ENCODE measurements around the gene ZNF530.

Gene ZNF530

DNA sequence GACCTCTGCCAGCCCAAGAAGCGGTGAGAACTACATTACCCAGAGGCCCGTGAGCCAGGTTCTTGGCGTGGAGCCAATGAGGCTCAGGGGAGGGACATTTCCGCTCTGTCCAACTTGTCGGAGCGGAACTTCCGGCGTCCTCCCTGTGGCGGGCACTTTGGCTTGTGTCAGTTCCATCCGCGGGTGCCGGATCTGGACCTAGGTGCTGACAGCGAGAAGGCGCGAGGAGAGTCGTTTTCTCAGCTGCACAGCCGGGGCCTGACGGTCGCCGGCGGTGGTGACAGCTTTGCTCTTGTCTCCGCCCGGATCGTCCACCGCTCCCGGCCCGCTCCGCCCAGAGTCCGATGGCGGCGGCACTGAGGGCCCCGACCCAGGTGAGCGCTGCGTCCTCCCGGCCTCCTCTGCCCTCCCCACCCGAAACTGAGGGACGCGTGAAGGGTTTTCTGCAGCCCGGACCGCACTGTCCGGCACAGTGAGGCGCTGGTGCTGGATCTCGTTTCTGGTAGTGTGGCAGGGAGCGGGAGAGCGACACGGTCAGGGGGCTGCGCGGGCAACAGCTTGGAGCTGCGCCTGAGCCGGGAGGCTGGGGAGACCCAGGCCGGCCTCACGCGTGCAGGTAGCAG, at the start of gene ZNF530:
Gene ZNF530, plus strand, starts transcription at position 125 of the 623 bp plus-strand sequence. CDS start 4,461 bp downstream, outside the sequence.
- peak; percentile 73 to 76 for DNase-seq

DNA sequence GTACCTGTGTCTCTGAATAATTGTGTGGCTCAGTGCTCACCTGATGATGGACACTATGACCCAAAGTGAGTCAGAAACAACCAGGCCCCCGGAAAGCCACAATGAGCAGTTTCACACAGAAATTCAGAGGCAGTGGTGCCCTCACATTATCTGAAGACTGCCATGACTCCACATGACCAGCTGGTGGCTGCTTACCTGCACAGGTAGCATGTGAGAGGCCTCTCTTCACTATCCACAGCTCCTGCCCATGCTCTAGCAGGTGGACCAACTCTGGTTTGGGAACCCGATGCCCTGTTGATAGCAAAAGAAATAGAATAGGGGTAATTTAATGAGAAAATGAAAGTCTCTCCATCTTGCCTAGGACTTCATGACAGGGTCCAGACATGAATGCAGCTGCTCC, 47.3 kb upstream of the ZNF530 start:
- no peak for DNase-seq

DNA sequence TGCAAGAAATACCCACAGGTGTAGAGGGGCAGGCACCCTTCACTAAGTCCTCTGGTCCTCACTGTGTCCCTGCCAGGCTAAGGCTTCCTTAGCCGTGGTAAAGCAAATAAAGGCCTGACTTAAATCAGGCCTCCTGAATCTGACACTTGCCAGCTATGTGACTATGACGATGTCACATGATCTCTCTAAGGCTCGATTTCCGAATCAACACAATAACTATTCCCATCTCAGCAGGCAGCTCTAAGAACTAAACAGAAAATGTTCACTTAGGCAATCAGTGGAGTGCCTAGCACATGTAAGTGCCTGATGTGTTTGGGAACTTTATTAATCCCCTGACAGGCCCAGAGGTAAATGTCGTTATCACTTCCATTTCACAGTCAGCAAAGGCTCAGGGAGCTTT, 42.0 kb upstream of the ZNF530 start:
- DNase-seq: no peak

DNA sequence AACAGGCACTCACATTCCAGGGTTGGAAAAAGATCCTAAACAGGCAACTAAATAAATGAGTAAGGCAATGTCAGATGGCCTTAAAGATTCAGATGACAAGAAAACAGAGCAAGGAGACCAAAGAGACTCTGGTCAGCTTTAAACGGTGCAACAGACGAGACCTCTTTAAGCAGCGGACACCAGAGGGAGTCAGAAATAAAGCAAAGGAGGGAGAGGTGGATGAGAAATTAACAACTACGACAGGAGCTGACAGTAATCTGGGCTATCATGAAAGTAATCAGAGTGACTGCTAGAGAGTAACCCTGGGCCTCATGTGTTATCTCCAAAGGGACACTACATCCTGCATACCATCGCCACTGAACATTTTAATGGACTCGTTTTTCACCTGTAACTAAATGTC, 41.2 kb upstream of the ZNF530 start:
- DNase-seq: no peak

DNA sequence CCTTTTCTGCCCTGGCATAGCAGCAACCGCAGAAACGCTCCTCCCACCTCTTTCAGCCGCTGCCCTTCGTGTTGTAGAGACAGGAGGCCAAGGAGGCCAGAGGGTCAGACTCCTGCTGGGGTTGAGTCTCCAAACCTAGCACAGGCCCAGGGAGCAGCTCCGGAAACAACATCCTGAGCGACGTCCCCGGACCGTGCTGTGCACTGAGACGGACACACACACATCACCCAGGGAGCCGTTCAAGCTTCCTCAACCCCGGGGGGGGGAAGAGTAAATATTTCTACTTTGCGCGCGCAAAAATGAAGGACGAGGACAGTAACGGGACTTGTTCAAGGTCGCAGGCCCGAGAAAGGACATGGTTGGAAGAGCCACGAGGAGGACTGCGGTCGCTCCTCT, 40.7 kb upstream of the ZNF530 start:
- no peak for DNase-seq

DNA sequence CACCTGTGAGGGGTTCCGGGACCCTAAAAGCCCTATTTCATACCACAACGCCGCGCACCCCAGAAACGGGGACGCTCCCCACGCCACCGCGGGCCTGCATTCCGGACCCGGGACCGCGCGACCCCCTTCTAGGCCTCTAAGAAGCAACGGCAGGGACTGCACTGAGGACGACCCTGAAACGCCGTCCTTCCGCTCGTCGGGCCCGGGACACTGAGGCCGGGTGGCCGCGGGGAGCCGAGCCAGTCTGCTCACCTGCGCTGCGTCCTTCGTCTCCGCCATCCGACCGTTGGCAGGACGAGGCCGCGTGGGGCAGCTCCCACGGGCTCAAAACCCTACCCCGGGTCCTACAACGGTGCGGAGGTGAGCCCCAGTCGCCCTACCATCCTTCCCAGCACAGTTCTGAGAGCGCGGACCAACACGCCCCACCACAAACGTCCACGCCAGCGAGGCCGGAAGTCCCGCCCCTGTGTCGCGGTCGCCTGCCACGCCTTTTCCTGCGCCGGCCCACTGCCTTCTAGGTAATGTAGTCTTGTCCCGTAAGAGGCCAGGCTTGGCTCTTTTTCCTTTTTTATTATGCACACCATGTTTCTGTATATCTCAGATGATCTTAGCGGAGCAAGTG, 40.2 kb upstream of the ZNF530 start, which contains the start of gene ZNF550:
Gene ZNF550, minus strand, starts transcription at position 460 of the 622 bp plus-strand sequence. Its CDS starts 181 bp downstream, at position 279.
- DNase-seq: peak; percentile 84 to 86

DNA sequence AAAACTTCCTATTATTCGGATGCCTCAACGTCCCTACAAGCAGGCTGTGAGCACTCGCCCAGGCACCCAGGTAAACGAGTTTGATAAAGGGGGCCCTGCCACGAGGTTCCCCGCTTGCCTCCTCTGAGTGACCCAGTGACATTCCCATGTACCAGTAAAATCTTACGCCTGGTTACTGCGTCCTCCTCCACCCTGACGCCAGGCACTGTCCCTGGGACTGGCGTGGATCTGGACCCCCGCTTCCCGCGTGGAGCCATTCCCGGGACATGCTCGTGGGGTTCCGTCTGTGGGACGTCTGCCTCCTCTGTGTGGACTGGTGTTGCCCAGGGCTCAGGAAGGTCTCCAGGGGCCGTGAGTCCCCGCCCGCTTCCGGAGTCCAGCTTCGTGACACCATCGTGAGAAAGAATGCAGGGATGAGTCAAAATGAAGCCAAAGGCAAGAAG, 39.6 kb upstream of the ZNF530 start:
- no peak for DNase-seq

DNA sequence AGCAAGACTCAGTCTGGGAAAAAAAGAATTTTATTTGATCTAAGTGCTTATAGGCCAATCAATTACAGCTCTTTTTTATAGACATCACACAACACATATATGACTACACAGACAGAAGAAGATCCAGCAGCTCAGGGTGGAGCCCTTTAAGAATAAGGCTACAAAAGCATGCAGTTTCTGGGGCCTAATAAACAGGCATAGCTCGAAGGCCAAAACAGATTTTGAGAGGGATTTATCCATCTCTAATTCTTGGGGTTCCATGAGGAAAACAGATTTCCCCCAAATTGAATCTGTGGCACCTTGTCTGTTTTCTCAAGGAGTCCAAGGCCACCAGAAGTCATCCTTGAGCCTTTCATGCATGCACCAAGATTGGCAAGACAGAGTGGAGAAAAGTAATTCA, 36.1 kb upstream of the ZNF530 start:
- no peak for DNase-seq

DNA sequence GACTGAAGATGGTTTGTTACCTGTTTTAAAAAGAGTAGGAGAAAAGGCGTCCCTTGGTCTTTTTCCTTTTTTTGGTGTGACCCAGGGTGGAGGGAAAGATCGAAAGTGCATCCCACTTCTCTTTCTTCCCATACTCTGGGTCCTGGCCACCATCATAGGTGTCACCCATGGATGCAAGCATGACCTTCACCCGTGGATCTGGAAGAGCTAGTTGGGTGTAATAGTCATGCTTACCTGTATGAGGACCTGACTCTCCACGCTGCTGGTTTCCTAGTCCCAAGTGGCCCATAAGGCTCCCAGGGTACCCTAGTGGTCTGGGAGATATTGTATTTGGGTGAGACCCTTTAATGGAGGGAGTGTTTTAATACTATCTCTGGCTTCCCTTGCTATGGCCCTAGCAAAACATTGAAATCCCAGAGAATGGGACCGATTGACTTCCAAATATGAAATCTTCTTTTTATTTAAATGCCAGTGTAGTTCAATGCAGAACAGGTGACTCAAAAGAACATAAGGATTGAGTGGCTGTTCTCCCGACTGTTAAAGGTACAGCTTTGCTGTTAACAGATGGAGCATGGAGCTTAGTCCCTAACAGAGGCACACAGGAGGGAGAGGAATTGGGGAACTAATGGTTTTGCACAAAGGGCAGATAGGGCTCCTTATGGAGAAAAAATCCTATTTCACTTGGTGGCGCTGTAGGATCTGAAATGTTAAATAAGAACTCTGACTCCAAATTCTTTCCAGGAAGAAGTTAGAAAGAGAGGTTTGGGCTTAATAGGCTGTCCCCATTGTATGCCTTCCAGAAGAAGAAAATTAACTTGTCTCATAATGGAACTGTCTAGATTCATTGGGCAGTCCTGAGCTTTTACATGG, 33.1 kb upstream of the ZNF530 start:
- DNase-seq: no peak

DNA sequence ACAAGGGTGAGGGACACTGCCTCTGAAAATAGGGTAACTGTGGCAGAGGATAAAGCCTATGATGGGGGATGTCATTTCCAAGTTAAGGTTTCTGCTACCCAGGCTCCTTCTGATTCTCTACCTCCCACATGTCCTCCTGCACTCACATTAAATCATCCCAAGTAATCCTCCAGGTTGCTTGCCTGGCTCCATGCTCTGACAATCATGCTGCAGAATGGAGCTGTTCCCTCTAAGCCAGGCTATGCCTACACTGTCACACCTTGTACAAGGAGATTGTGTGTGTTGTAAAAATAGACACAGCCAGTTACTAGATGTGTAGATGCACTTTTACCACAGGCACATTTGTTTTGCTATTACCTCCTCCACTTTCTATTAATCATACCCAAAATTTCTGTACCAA, 29.0 kb upstream of the ZNF530 start:
- no peak for DNase-seq

DNA sequence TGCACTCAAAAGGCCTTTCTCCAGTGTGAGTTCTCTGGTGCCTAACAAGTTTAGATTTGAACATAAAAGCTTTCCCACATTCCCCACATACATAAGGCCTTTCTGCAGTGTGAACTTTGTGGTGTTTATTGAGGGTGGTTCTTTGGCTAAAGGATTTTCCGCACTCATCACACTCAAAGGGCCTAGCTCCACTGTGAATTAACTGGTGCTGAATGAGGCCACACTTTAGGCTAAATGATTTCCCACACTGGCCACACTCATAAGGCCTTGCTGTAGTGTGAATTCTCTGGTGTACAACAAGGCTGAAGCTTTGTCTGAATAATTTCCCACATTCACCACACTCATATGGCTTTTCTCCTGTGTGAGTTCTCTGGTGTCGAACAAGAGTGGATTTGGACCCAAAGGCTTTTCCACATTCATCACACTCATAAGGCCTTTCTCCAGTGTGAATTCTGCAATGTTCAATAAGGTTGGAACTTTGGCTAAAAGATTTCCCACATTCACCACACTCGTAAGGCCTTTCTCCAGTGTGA, 27.2 kb upstream of the ZNF530 start:
- no peak for DNase-seq

DNA sequence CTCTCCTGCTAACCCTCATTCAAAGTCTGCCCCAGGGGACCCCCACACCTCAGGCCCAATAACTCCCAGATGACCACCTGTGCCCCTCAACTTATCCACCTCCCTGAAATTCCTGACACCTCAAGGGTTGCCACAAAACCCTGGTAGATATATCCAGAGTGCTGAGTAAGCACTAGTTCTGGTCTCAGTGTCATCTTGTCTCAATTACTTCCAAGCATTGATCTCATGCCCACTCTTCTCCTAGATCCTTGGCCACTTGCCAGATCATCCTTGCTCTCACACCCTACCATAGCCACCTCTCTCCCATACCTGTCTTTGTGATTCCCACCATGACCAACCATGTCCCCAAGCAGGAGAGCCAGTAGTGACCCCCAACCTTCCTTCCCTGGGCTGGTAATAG, 23.0 kb upstream of the ZNF530 start:
- DNase-seq: no peak

DNA sequence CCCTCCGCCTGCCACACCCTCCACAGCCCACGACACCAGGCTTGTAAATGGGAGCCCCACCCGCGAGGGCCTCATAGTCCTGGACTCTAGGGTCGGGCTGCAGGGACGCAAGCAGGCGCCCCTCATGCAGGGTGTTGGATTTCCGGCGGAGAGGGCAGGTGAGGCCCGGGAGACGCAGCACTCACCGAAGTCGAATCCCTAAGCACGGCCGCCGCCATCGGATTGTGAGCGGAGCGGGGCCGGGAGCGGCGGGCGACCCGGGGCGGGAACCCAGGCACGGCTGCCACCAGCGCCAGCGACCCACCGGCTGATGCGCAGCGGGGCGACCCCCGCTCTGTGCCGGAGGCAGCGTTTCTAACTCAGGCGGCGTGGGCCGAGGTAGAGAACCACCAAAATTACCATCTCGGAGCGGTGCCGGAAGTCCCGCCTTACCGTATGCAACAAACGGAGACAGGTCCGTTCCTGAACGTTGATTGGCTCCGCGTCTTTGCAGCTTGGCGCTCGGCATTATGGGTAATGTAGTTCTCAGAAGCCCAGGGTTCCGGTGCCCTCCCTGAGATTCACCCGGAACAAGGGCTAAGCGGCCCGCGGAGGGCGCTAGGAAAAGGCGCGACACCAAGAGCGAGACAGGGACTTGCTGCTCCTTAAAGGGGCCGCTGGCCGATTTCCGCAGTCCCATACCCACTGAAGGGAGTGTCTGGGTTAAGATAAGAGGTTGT, 21.0 kb upstream of the ZNF530 start, which contains the start of gene ZNF416:
Gene ZNF416, minus strand, starts transcription at position 425 of the 719 bp plus-strand sequence. Its CDS starts 207 bp downstream, at position 218.
- DNase-seq: peak; percentile 94 to 95

DNA sequence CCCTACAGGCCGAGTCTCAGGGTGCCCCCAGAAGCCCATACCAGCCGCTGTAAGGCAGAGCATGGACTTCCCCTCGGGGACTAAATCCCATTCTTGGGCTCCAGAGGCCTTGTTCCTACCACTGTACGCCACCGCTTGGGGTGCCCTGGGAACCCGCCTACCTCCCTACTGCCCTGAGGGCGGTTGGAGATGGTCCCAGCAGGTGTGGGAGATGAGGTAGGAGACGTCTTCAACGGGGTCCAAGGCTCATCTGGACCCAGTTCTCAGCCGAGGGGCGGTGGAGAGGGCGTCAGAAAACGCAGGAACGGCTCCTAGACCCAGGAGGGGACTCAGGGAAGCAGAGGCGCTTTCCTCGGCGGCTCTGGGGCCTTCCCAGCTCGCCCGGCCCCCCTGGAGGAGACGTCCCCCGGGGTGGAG, 16.6 kb upstream of the ZNF530 start:
- DNase-seq: no peak

DNA sequence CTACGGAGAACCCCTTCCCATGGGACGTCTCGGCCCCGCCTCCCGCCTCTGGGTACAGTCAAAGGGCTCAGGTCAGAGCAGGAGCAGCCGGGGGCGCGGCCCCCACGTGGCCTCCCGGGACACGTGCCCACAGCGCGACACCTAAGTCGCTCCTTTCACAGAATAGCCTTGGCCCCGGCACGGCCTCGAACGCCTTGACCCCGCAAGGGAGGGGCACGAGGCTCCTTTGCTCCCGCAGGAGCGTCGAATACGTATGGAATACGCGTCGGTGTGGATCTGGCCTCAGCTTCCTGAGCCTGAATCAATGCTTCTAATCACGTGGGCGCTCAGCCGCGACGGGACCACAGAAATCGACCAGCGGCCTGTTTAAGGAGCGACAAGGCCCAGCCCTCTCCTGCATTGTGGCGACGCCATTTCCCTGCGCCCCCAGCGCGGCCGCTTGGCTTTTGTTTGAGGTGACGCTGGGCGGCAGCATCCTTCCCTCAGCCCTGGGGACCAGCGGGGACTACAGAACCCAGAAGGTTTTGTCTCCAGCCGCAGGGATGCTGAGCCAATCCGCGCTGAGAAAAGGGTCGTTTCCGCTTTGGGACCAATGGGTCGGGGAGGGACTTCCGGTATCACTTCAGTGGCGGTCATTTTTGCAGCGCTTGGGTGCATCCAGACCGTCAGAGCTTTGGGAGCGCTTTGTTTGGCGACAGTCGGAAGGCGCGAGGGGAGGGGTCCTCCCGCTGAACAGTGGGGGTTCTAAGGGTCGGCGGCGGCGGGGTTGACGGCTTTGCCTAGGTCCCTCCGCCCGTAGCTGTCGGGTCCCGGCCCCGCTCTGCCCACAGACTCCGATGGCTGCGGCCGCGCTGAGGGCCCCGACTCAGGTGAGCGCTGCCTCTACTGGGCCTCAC, 15.9 kb upstream of the ZNF530 start, which contains the start of gene ZIK1:
Gene ZIK1, plus strand, starts transcription at position 625 of the 896 bp plus-strand sequence. Its CDS starts 212 bp downstream, at position 837.
- DNase-seq: peak; percentile 84 to 87

DNA sequence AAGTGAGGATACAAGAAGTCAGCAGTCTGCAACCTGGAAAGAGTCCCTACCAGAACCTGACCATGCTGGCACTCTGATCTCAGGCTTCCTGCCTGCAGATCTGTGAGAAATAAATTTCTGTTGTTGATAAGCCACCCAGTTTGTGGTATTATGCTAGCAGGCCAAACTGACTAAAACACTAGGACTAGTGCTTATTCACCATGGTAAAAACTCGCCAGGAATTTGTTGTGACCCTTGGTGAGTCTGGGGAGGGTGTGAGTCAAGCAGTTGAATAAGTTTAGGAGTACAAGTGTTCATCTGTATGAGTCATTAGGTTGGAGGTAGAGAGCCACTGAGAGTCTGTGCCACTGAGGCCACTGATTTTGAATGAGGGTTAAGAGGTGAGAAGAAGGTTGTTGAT, 12.2 kb upstream of the ZNF530 start:
- DNase-seq: no peak

DNA sequence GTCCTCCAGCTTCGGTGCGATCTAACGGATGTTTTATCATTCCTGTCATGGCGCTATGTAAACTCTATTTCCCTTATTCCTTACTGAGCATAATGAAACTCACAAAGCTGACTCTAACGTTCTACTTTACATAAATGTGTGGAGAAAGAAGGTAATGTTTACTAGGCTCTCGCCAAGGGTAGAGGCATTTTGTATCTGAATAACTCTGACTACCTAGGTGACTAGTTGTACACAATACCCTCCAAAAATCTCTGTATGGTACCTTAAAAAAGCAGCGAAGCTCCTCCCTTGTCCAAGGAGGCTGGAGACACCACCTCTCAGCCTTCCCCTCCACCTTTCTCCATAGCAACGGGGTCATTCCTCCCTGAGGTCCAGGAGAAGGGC, 316 bp upstream of the ZNF530 start:
- no peak for DNase-seq

DNA sequence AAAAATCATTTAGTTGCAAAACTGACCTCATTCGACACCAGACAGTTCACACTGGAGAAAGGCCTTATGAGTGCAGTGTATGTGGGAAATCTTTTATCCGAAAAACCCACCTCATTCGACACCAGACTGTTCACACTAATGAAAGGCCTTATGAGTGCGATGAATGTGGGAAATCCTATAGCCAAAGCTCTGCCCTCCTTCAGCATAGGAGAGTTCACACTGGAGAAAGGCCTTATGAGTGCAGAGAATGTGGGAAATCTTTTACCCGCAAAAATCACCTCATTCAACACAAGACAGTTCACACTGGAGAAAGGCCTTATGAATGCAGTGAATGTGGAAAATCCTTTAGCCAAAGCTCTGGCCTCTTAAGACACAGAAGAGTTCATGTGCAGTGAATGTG, 7.2 kb downstream of the ZNF530 start:
- no peak for DNase-seq

DNA sequence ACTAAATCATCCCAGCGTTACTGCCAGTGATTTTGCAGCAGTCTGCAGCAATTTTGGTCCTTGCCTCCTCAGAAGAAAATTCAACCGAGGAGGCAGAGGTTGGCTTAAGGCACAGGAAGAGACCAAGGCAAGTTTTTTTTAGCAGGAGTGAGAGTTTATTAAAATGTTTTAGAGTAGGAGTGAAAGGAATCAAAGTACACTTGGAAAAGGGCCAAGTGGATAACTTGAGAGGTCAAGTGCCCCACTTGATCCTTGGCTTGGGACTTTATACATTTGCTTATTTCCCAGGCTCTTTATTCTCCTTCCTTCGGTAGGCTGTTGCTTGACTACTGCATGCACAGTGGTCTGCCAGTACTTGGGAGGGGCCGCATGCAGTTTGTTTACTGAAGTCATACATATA, 11.4 kb downstream of the ZNF530 start:
- DNase-seq: no peak

DNA sequence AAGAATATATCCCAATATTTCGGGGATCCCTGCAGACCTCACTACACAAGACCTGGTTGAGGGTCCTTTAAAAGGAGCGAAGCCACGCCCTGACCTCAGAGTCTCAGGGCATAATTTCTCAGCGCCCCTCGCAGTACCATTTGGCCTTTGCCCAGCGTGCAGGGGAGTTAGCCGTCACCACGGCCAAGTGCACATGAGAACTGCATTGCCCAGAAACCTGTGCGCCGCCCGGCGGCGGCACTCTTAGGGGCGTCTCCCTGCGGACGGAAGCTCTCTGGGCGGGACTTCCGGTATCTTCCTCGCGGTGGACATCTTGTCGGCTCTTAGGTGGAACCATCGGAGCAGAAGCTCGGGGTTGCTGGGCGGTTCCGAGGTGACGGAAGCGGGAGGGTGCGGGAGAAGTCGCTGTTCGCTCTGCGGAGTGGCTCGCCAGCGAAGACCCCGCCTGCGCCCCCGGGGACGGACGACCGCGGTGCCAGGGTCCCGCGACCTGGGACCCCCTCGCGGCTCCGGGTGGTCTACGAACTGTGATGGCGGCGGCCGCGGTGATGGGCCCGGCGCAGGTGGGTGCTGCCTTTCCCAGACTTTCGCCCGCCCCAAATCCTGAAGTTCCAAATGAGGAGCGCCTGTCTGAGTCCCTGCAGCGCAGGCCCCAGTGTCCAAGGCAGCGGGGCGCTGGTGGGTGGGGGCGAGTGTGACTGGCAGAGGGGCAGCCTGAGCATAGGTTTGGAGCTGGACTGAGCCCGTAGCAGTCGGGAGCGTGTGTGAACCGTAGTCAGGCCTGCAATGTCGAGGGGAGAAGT, 14.5 kb downstream of the ZNF530 start, which contains the start of gene ZNF134:
Gene ZNF134, plus strand, starts transcription at position 302 of the 803 bp plus-strand sequence. CDS start 5,227 bp downstream, outside the sequence.
- peak; percentile 86 to 89 for DNase-seq
